HepG2 (cell line): ENCODE results near the gene ARL3. TPM values are rescaled to one million over a fixed set of nuclear protein-coding genes. Genes with fewer than 3 reads are reported as not detected.

Experiments used
- ARID3A ChIP-seq: IDR thresholded peaks from 2 replicates; pipeline ENCODE4 v1.6.1; 2012; ENCODE audit warnings: low read depth, low read length, improper control_type of control experiment
- HNRNPUL1 ChIP-seq: fragments of 200-400 bp; formaldehyde crosslinking; IDR thresholded peaks from 2 replicates; pipeline ENCODE4 v1.6.1; 2017; ENCODE audit warnings: low read depth, mild to moderate bottlenecking, low read length, moderate library complexity
- KDM6A ChIP-seq: IDR thresholded peaks from 2 replicates; pipeline ENCODE4 v1.6.1; 2016; ENCODE audit warnings: low read depth
- NBN ChIP-seq: fragments of 450-650 bp; conservative IDR thresholded peaks from 2 replicates; pipeline ENCODE4 v1.6.1; 2017
- NFE2L1 ChIP-seq: sonication (generic); formaldehyde crosslinking; IDR thresholded peaks from 2 replicates; pipeline ENCODE4 v1.4.0; 2020; ENCODE audit warnings: missing genetic modification reagents, mild to moderate bottlenecking, borderline replicate concordance
- PAX8 ChIP-seq: sonication (generic); formaldehyde crosslinking; IDR thresholded peaks from 2 replicates; pipeline ENCODE4 v1.8.0; 2022; ENCODE audit warnings: mild to moderate bottlenecking, missing genetic modification reagents, borderline replicate concordance
- PHF8 ChIP-seq: sonication (generic); formaldehyde crosslinking; IDR thresholded peaks from 2 replicates; pipeline ENCODE4 v1.5.0; 2020; ENCODE audit warnings: missing genetic modification reagents
- ZFP90 ChIP-seq: sonication (generic); formaldehyde crosslinking; IDR thresholded peaks from 2 replicates; pipeline ENCODE4 v1.8.0; 2022; ENCODE audit warnings: missing genetic modification reagents, mild to moderate bottlenecking, inconsistent platforms, borderline replicate concordance
- ZMYM3 ChIP-seq: sonication (generic); formaldehyde crosslinking; IDR thresholded peaks from 2 replicates; pipeline ENCODE4 v1.5.1; 2020; ENCODE audit warnings: mild to moderate bottlenecking, missing genetic modification reagents
- ZNF251 ChIP-seq: sonication (generic); formaldehyde crosslinking; IDR thresholded peaks from 2 replicates; pipeline ENCODE4 v1.9.0; 2021; ENCODE audit warnings: mild to moderate bottlenecking, missing genetic modification reagents
- ZNF263 ChIP-seq: sonication (generic); formaldehyde crosslinking; IDR thresholded peaks from 2 replicates; pipeline ENCODE4 v1.4.0; 2020; ENCODE audit warnings: missing genetic modification reagents
- ZNF558 ChIP-seq: sonication (generic); formaldehyde crosslinking; IDR thresholded peaks from 2 replicates; pipeline ENCODE4 v1.9.0; 2022; ENCODE audit warnings: mild to moderate bottlenecking, missing genetic modification reagents, borderline replicate concordance
- ZNF776 ChIP-seq: sonication (generic); formaldehyde crosslinking; IDR thresholded peaks from 2 replicates; pipeline ENCODE4 v1.4.0; 2020; ENCODE audit warnings: mild to moderate bottlenecking, missing genetic modification reagents
- polyA plus RNA-seq, 8 experiments: library from polyadenylated mRNA; depleted of rRNA in 3 of 8; stranded (reverse) in 7 of 8; unstranded in 1 of 8; fragments of >200 nt; fragmentation: Illumina TruSeq in 4 of 8; extraction: Trizol in 4 of 8; gene quantifications; 2 replicates each; pipeline versions ENCODE4 v1.2.1 to v1.2.3, GENCODE V29; 2011 to 2016; ENCODE audit warnings: low read depth in 4 of 8, missing spikeins in 1 of 8, mixed read lengths in 1 of 8; ENCODE audit not compliant: insufficient read depth in 1 of 8
- total RNA-seq, 5 experiments: library from RNA; depleted of rRNA; stranded (reverse); fragments of >200 nt; fragmentation: Illumina TruSeq; extraction: Trizol; gene quantifications; 2 replicates each; pipeline ENCODE4 v1.2.3, GENCODE V29; 2016; ENCODE audit warnings: low read depth in 1 of 5
- TF ChIP-seq, protein P1 (sequence below): sonication (generic); formaldehyde crosslinking; IDR thresholded peaks from 2 replicates; pipeline ENCODE4 v1.4.0; 2020; ENCODE audit warnings: missing genetic modification reagents
- TF ChIP-seq, protein P2 (sequence below): sonication (generic); formaldehyde crosslinking; IDR thresholded peaks from 2 replicates; pipeline ENCODE4 v1.4.0; 2020; ENCODE audit warnings: mild to moderate bottlenecking, missing genetic modification reagents, borderline replicate concordance
- TF ChIP-seq, protein P3 (sequence below): sonication (generic); formaldehyde crosslinking; IDR thresholded peaks from 2 replicates; pipeline ENCODE4 v1.4.0; 2020; ENCODE audit warnings: missing genetic modification reagents, borderline replicate concordance

The ARL3 gene
- total and polyA plus RNA-seq, 2 of the 13 experiments (the other 11 are each of a cell fraction or from before 2014, with no cell fraction given): 5.2 to 6.6 TPM

- TF ChIP-seq, protein P1, sequence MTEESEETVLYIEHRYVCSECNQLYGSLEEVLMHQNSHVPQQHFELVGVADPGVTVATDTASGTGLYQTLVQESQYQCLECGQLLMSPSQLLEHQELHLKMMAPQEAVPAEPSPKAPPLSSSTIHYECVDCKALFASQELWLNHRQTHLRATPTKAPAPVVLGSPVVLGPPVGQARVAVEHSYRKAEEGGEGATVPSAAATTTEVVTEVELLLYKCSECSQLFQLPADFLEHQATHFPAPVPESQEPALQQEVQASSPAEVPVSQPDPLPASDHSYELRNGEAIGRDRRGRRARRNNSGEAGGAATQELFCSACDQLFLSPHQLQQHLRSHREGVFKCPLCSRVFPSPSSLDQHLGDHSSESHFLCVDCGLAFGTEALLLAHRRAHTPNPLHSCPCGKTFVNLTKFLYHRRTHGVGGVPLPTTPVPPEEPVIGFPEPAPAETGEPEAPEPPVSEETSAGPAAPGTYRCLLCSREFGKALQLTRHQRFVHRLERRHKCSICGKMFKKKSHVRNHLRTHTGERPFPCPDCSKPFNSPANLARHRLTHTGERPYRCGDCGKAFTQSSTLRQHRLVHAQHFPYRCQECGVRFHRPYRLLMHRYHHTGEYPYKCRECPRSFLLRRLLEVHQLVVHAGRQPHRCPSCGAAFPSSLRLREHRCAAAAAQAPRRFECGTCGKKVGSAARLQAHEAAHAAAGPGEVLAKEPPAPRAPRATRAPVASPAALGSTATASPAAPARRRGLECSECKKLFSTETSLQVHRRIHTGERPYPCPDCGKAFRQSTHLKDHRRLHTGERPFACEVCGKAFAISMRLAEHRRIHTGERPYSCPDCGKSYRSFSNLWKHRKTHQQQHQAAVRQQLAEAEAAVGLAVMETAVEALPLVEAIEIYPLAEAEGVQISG (CRISPR knock-in tag): no peak; the same call in 1 of the 2 replicates
- TF ChIP-seq PAX8 (CRISPR knock-in tag) (no peak), ZNF776 (CRISPR knock-in tag) (0 out of 2 replicates have a peak, but pooled peaks have one; percentile 20), HNRNPUL1 (no peak), NFE2L1 (CRISPR knock-in tag) (no peak), PHF8 (CRISPR knock-in tag) (peak; percentile 75), ZNF263 (CRISPR knock-in tag) (no peak), ZNF558 (CRISPR knock-in tag) (no peak; the same call in 1 of the 2 replicates), ZNF251 (no peak), ZMYM3 (CRISPR knock-in tag) (no peak), NBN (no peak), ARID3A (no peak), ZFP90 (peak; percentile 63; the same call in 1 of the 2 replicates), KDM6A (CRISPR knock-in tag) (no peak)
- TF ChIP-seq, protein P2, sequence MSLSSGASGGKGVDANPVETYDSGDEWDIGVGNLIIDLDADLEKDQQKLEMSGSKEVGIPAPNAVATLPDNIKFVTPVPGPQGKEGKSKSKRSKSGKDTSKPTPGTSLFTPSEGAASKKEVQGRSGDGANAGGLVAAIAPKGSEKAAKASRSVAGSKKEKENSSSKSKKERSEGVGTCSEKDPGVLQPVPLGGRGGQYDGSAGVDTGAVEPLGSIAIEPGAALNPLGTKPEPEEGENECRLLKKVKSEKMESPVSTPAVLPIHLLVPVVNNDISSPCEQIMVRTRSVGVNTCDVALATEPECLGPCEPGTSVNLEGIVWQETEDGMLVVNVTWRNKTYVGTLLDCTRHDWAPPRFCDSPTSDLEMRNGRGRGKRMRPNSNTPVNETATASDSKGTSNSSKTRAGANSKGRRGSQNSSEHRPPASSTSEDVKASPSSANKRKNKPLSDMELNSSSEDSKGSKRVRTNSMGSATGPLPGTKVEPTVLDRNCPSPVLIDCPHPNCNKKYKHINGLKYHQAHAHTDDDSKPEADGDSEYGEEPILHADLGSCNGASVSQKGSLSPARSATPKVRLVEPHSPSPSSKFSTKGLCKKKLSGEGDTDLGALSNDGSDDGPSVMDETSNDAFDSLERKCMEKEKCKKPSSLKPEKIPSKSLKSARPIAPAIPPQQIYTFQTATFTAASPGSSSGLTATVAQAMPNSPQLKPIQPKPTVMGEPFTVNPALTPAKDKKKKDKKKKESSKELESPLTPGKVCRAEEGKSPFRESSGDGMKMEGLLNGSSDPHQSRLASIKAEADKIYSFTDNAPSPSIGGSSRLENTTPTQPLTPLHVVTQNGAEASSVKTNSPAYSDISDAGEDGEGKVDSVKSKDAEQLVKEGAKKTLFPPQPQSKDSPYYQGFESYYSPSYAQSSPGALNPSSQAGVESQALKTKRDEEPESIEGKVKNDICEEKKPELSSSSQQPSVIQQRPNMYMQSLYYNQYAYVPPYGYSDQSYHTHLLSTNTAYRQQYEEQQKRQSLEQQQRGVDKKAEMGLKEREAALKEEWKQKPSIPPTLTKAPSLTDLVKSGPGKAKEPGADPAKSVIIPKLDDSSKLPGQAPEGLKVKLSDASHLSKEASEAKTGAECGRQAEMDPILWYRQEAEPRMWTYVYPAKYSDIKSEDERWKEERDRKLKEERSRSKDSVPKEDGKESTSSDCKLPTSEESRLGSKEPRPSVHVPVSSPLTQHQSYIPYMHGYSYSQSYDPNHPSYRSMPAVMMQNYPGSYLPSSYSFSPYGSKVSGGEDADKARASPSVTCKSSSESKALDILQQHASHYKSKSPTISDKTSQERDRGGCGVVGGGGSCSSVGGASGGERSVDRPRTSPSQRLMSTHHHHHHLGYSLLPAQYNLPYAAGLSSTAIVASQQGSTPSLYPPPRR (CRISPR knock-in tag): peak; percentile 33; the same call in 1 of the 2 replicates
- TF ChIP-seq, protein P3, sequence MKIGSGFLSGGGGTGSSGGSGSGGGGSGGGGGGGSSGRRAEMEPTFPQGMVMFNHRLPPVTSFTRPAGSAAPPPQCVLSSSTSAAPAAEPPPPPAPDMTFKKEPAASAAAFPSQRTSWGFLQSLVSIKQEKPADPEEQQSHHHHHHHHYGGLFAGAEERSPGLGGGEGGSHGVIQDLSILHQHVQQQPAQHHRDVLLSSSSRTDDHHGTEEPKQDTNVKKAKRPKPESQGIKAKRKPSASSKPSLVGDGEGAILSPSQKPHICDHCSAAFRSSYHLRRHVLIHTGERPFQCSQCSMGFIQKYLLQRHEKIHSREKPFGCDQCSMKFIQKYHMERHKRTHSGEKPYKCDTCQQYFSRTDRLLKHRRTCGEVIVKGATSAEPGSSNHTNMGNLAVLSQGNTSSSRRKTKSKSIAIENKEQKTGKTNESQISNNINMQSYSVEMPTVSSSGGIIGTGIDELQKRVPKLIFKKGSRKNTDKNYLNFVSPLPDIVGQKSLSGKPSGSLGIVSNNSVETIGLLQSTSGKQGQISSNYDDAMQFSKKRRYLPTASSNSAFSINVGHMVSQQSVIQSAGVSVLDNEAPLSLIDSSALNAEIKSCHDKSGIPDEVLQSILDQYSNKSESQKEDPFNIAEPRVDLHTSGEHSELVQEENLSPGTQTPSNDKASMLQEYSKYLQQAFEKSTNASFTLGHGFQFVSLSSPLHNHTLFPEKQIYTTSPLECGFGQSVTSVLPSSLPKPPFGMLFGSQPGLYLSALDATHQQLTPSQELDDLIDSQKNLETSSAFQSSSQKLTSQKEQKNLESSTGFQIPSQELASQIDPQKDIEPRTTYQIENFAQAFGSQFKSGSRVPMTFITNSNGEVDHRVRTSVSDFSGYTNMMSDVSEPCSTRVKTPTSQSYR (CRISPR knock-in tag): no peak
Measured at GRCh38 chr10:102714621-102715455, 641 bp upstream of the ARL3 start, which contains the start of gene SFXN2 (continued).
